GM12892 (cell line): ENCODE measurements around the gene CSGALNACT2.

Source experiments
- POLR2A ChIP-seq: IDR thresholded peaks from 2 replicates; pipeline ENCODE4 v1.6.1; 2011; ENCODE audit warnings: low read depth, low read length, control low read depth
- POLR2AphosphoS5 ChIP-seq: IDR thresholded peaks from 2 replicates; pipeline ENCODE4 v1.6.1; 2011; ENCODE audit warnings: low read depth, low read length, control low read depth
- TAF1 ChIP-seq: IDR thresholded peaks from 2 replicates; pipeline ENCODE4 v1.6.1; 2011; ENCODE audit warnings: low read depth, mild to moderate bottlenecking, control low read depth, low read length, borderline replicate concordance

GRCh38 chr10:43119416-43120115 is 18.7 kb upstream of the CSGALNACT2 start:
- no peak for TF ChIP-seq POLR2A
- TF ChIP-seq POLR2AphosphoS5, result no peak
- no peak for TF ChIP-seq TAF1
